Colonic mucosa (tissue), 4 donors: Measurements from ENCODE around the gene GAL3ST3. TPM values are rescaled to one million over a fixed set of nuclear protein-coding genes. Genes with fewer than 3 reads are reported as not detected.

Experiments
- DNase-seq: peaks from one replicate; pipeline ENCODE4 v3.0.0-alpha.2; 2020
- H3K27ac ChIP-seq: fragments of 200-600 bp; one replicate; pipeline ENCODE4 v1.8.0; 2021
- H3K27me3 ChIP-seq: fragments of 200-600 bp; one replicate; pipeline ENCODE4 v1.8.0; 2021
- H3K36me3 ChIP-seq: fragments of 200-600 bp; one replicate; pipeline ENCODE4 v1.8.0; 2021
- H3K4me1 ChIP-seq: fragments of 200-600 bp; one replicate; pipeline ENCODE4 v1.8.0; 2021; ENCODE audit warnings: mild to moderate bottlenecking
- H3K4me3 ChIP-seq: fragments of 200-600 bp; one replicate; pipeline ENCODE4 v1.8.0; 2021
- H3K9ac ChIP-seq, 2 donors: one replicate each; pipeline ENCODE4 v1.7.0; 2013; ENCODE audit warnings: control low read depth in 2 of 2, low read depth in 2 of 2, low read length in 2 of 2
- H3K9me3 ChIP-seq: fragments of 200-600 bp; one replicate; pipeline ENCODE4 v1.8.0; 2021
- intact Hi-C: fragments of 100-400 bp; cut with DNase I; formaldehyde crosslinking; loops from one replicate; pipeline ENCODE4 v1.14.1; 2022
- total RNA-seq, 2 donors: library from RNA; stranded (reverse); fragmentation: NEBNext Ultra II Directional in 1 of 2; extraction: Animal tissue kit (Norgen Biotek cat#: 25700) in 1 of 2; gene quantifications; one replicate each; pipeline ENCODE4 v1.2.1, GENCODE V29; 2021
- TF ChIP-seq, protein P1 (sequence below): fragments of 200-600 bp; IDR thresholded peaks from one replicate; pipeline ENCODE4 v1.8.0; 2022; ENCODE audit warnings: antibody characterized with exemption, mild to moderate bottlenecking
- donor health status: healthy.
- donor health status: DM: no; HTN: no; CAD: no.
- donor health status: DM: no; HTN: no; CAD: no.

Gene GAL3ST3
- total RNA-seq, 2 donors from 2014 or later = not detected

DNA sequence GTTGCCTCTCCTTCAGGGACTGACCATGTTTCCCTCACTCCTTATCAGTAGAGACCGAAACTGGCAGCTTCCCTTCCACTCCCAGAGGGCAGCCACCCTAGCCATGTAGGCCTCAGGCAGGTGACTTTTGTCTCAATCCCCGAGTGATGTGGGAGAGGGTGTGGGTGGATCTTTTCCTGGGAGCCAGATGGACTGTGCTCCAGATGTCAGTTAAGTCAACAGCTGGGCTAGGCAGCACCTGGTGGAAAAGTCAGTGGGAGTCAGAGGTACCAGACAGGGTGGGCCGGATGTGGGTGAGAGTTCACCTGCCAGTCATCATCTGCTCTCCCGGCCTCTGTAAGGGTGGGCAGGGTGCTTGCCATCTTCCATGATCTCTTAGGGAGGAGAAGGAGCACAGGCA lies 44.8 kb downstream of the GAL3ST3 start:
- no peaks in the 10 kb centered on the region for H3K27me3 ChIP-seq
- no peak overlapping the region for H3K9ac ChIP-seq
- intact Hi-C loops = loop anchor here (5.0 kb wide), 1 partner anchor 42 kb away; the partner anchor contains the start of gene SART1
- H3K36me3 ChIP-seq = peaks cover 8% of the 10 kb centered on the region
- TF ChIP-seq, protein P1, sequence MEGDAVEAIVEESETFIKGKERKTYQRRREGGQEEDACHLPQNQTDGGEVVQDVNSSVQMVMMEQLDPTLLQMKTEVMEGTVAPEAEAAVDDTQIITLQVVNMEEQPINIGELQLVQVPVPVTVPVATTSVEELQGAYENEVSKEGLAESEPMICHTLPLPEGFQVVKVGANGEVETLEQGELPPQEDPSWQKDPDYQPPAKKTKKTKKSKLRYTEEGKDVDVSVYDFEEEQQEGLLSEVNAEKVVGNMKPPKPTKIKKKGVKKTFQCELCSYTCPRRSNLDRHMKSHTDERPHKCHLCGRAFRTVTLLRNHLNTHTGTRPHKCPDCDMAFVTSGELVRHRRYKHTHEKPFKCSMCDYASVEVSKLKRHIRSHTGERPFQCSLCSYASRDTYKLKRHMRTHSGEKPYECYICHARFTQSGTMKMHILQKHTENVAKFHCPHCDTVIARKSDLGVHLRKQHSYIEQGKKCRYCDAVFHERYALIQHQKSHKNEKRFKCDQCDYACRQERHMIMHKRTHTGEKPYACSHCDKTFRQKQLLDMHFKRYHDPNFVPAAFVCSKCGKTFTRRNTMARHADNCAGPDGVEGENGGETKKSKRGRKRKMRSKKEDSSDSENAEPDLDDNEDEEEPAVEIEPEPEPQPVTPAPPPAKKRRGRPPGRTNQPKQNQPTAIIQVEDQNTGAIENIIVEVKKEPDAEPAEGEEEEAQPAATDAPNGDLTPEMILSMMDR = no peak
- no peak for DNase-seq
- H3K9me3 ChIP-seq = no peaks in the 10 kb centered on the region
- no peak overlapping the region for H3K27ac ChIP-seq
- H3K4me1 ChIP-seq = peaks cover 6% of the 10 kb centered on the region
- H3K4me3 ChIP-seq = no peak overlapping the region

DNA sequence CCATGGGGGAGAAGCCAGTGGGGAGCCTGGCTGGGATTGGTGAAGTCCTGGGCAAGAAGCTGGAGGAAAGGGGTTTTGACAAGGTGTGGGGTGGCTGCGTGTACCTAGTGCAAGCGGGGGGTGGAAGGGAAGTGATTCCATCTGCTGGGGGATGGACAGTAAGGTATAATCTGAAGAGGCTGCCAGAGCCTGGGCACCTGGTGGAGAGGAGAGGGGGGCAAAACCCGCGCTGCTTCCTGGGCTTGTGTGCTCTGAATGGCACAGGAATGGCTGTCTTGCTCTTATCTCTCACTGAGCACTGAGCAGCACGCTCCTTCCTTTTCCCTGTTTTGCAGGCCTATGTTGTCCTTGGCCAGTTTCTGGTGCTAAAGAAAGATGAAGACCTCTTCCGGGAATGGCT lies 45.7 kb downstream of the GAL3ST3 start:
- no peak for DNase-seq
- peaks cover 6% of the 10 kb centered on the region for H3K4me1 ChIP-seq
- intact Hi-C loops = loop anchor here (5.0 kb wide), 1 partner anchor 41 kb away; the partner anchor contains the start of gene SART1
- peak overlapping the region; percentile 71 for H3K4me3 ChIP-seq
- H3K27ac ChIP-seq = peak overlapping the region; percentile 93
- TF ChIP-seq, protein P1 = no peak
- peaks cover 17% of the 10 kb centered on the region for H3K36me3 ChIP-seq
- H3K9ac ChIP-seq = peak overlapping the region; percentile 85 to 99
- no peaks in the 10 kb centered on the region for H3K27me3 ChIP-seq
- H3K9me3 ChIP-seq = no peaks in the 10 kb centered on the region

DNA sequence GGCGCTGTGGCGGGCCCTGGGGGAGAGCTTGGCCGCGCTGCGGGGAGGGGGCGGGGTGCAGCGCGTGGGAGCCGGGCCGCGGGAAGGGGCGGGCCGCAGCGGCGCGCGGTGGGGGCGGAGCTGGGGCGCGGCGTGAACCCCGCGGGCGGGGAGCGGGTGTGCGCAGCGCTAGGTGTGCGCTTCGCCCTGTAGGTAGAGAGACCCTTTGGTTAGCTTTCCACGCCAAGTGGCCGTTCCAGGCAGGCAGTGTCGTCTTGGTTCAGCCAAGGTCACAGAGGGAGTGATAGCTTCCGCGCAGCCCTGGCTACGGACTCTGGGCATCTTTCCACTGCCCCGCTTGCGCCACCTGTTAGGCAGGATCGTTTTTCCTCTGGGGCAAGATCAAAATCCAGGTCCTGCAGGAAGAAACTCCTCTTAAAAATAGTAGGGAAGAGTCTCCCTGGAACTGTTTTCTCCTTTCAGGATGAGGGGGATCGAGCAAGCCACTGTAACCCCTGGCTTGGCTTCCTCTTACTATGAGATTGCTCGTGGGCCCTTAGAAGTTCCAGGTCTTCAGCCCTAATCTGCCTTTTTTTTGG lies 46.2 kb downstream of the GAL3ST3 start:
- H3K9ac ChIP-seq = peak overlapping the region; percentile 85 to 99
- peak overlapping the region; percentile 71 for H3K4me3 ChIP-seq
- DNase-seq = peak; percentile 67
- no peaks in the 10 kb centered on the region for H3K9me3 ChIP-seq
- H3K36me3 ChIP-seq = peaks cover 20% of the 10 kb centered on the region
- no peaks in the 10 kb centered on the region for H3K27me3 ChIP-seq
- intact Hi-C loops = loop anchor here (5.0 kb wide), 1 partner anchor 40 kb away; the partner anchor contains the start of gene SART1
- H3K4me1 ChIP-seq = peaks cover 6% of the 10 kb centered on the region
- TF ChIP-seq, protein P1 = no peak
- peak overlapping the region; percentile 93 for H3K27ac ChIP-seq

DNA sequence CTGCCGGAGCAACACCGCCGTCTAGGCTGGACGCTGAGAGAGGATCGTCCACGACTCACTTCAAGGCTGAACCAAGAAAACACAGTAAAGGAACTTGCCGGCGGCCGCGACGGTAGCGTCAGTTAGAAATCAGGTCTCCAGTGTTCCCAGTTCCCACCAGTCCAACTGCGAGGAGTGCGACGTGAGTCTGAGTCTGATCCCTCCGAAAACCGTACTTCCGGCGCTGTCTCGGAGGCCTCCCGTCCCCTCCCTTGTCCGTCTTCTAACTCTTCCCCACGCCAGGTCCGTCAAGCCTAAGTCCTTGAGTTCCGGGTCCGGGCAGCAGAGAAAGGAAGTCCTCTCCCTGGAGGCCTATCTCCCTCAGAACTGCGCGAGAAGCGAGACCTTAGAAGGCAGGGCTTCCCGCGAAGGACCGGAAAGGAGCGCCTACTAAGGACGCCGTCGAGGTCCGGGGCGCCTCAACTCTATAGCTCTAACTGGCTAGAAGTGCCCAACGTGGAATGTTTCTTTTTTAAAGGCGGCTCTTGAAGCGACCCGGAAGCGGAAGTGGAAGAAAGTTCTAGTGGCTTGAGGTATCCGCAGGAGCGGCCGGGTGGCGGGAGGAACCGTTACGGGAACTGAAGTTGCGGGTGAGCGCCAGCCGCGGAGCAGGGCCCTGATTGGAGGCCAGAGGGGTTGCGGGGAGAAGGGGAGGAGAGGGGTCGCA lies 46.9 kb downstream of the GAL3ST3 start, which contains the start of the genes BANF1 and EIF1AD:
TSS of gene BANF1 (plus strand) at position 562 of the 706 bp plus-strand sequence. CDS start 748 bp downstream, outside the sequence.
TSS of gene EIF1AD (minus strand) at position 216 of the 706 bp plus-strand sequence. CDS start 1,768 bp downstream, outside the sequence.
- H3K4me3 ChIP-seq = peak within 1 kb of the TSS; percentile 71
- DNase-seq = peak; percentile 95
- peak within 1 kb of the TSS; percentile 93 for H3K27ac ChIP-seq
- H3K9me3 ChIP-seq = no peaks in the 10 kb centered on the region
- no peaks in the 10 kb centered on the region for H3K27me3 ChIP-seq
- H3K36me3 ChIP-seq = peaks cover 20% of the 10 kb centered on the region
- TF ChIP-seq, protein P1 = no peak
- intact Hi-C loops = loop anchor here (5.0 kb wide), 1 partner anchor 40 kb away; the partner anchor contains the start of gene SART1
- peaks cover 6% of the 10 kb centered on the region for H3K4me1 ChIP-seq
- H3K9ac ChIP-seq = peak within 1 kb of the TSS; percentile 85 to 99

DNA sequence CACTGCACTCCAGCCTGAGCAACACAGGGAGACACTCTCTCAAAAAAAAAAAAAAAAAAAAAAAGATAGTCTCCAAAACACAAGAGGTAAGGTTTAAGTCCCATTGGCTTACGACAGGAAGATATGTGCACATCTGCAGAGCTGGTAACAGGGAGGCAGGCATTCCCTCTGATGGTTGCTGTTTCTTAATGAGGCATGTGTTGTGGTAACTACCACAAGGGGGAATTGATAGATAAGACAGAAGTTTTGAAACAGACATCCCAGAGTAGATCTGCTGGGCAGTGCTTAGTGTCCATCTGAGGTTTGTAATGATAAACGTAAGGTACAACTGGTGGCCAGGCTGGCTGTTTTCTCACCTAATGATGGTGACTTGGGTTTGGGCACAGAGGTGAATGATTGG lies 51.7 kb downstream of the GAL3ST3 start:
- Histone ChIP-seq H3K4me3 (no peak overlapping the region), H3K4me1 (peaks cover 3% of the 10 kb centered on the region), H3K9me3 (no peaks in the 10 kb centered on the region), H3K36me3 (peaks cover 20% of the 10 kb centered on the region), H3K9ac (no peak overlapping the region), H3K27me3 (no peaks in the 10 kb centered on the region), H3K27ac (no peak overlapping the region)
- intact Hi-C loops = loop anchor here (10.0 kb wide), 1 partner anchor 272 kb away; the partner anchor contains the start of gene RNASEH2C
- no peak for DNase-seq
- TF ChIP-seq, protein P1 = no peak
